Endothelial cell of umbilical vein (primary cell): ENCODE results near the gene GYS1. TPM values are rescaled to one million over a fixed set of nuclear protein-coding genes. Genes with fewer than 3 reads are reported as not detected.

Experiments
- BruUV-seq: library from RNA; stranded (reverse); fragments of 400-500 nt; replicated peaks from 2 replicates; lab custom pipeline; 2021; lab: Mats Ljungman, UMichigan
- CTCF ChIA-PET: fragments of 300-600, 350-600 bp; sonication (Branson Sonifier 250); formaldehyde crosslinking; loops from one replicate; lab custom pipeline; 2021; ENCODE audit warnings: antibody characterized with exemption, inconsistent platforms; lab: Charles Lee
- POLR2A ChIA-PET: fragments of 300-600, 350-600 bp; sonication (Branson Sonifier 250); formaldehyde crosslinking; loops from one replicate; lab custom pipeline; 2021; ENCODE audit warnings: antibody characterized with exemption, inconsistent platforms; lab: Charles Lee
- DNase-seq: peaks from one replicate; pipeline ENCODE4 v3.0.0-alpha.2; 2011; ENCODE audit warnings: low read depth, low spot score
- FAIRE-seq: peaks from 2 replicates; lab custom pipeline; 2011; peaks lifted over from hg19 to GRCh38; lab: Jason Lieb, UNC
- H2AFZ ChIP-seq: 2 replicates; pipeline ENCODE4 v1.6.0; 2012; ENCODE audit warnings: low read depth, low read length, control low read depth, inconsistent platforms
- H3K27ac ChIP-seq: 2 replicates; pipeline ENCODE4 v1.5.1; 2011; ENCODE audit warnings: low read depth, mild to moderate bottlenecking, control low read depth, low read length, moderate library complexity; ENCODE audit not compliant: insufficient read depth
- H3K27me3 ChIP-seq, 2 experiments: 2 replicates each; pipeline versions ENCODE4 v1.6.0 to v1.6.1; 2011; ENCODE audit warnings: low read length in 2 of 2, mixed read lengths in 1 of 2; ENCODE audit not compliant: control insufficient read depth in 2 of 2, insufficient read depth in 2 of 2
- H3K36me3 ChIP-seq, 2 experiments: 2 replicates in 1 of 2; 3 replicates in 1 of 2; pipeline ENCODE4 v1.5.1; 2011; ENCODE audit warnings: low read length in 2 of 2, mild to moderate bottlenecking in 1 of 2, moderate library complexity in 1 of 2; ENCODE audit not compliant: control insufficient read depth in 2 of 2, insufficient read depth in 2 of 2; ENCODE audit errors: extremely low read depth in 1 of 2
- H3K4me1 ChIP-seq: 3 replicates; pipeline ENCODE4 v1.5.1; 2011; ENCODE audit warnings: mild to moderate bottlenecking, low read length; ENCODE audit not compliant: control insufficient read depth, insufficient read depth; ENCODE audit errors: extremely low read depth
- H3K4me2 ChIP-seq: 2 replicates; pipeline ENCODE4 v1.6.1; 2011; ENCODE audit warnings: low read length, control low read depth, mixed read lengths; ENCODE audit not compliant: insufficient read depth
- H3K4me3 ChIP-seq, 3 experiments: fragments of 200-600 bp in 1 of 3; sonication (generic), shearing (Covaris generic) in 1 of 3; replicated peaks in 1 of 3; 2 replicates each; pipeline ENCODE4 v1.5.1; 2011 to 2016; ENCODE audit warnings: control low read depth in 3 of 3, low read length in 3 of 3, mild to moderate bottlenecking in 2 of 3, inconsistent platforms in 1 of 3, low read depth in 1 of 3, moderate library complexity in 1 of 3; ENCODE audit not compliant: insufficient read depth in 1 of 3
- H3K79me2 ChIP-seq: 2 replicates; pipeline ENCODE4 v1.6.0; 2012; ENCODE audit warnings: low read length, inconsistent platforms; ENCODE audit not compliant: control insufficient read depth, insufficient read depth
- H3K9ac ChIP-seq: replicated peaks from 2 replicates; pipeline ENCODE3; 2011; ENCODE audit warnings: low read length, control low read depth; ENCODE audit not compliant: insufficient read depth; ENCODE audit errors: extremely low read depth
- H3K9me1 ChIP-seq: replicated peaks from 3 replicates; pipeline ENCODE4 v1.6.0; 2011; ENCODE audit warnings: mild to moderate bottlenecking, low read length; ENCODE audit not compliant: control insufficient read depth, insufficient read depth; ENCODE audit errors: extremely low read depth
- H3K9me3 ChIP-seq: replicated peaks from 2 replicates; pipeline ENCODE4 v1.5.1; 2012; ENCODE audit warnings: low read length, inconsistent platforms; ENCODE audit not compliant: control insufficient read depth, insufficient read depth
- H4K20me1 ChIP-seq: replicated peaks from 2 replicates; pipeline ENCODE3; 2011; ENCODE audit warnings: mild to moderate bottlenecking, low read length; ENCODE audit not compliant: control insufficient read depth, insufficient read depth; ENCODE audit errors: extremely low read depth
- GATA2 ChIP-seq: IDR thresholded peaks from 2 replicates; pipeline ENCODE4 v1.7.0; 2011; ENCODE audit warnings: low read depth, mild to moderate bottlenecking, moderate library complexity, mixed read lengths, low read length; ENCODE audit not compliant: insufficient read length, insufficient read depth
- POLR2A ChIP-seq: IDR thresholded peaks from 2 replicates; pipeline ENCODE4 v1.6.1; 2012; ENCODE audit warnings: low read depth, mild to moderate bottlenecking, control low read depth, low read length
- POLR2AphosphoS5 ChIP-seq: IDR thresholded peaks from 2 replicates; pipeline ENCODE4 v1.6.1; 2012; ENCODE audit warnings: low read depth, mild to moderate bottlenecking, control low read depth, low read length, moderate library complexity; ENCODE audit not compliant: insufficient read depth
- dilution Hi-C: fragments of 300-500 bp; cut with MboI; formaldehyde crosslinking; loops from one replicate; pipeline ENCODE4 v1.15.0; 2019; ENCODE audit warnings: low sequenced_read_pairs; ENCODE audit not compliant: extremely low pct_ligation_motif_present
- intact Hi-C: fragments of 100-400 bp; cut with micrococcal nuclease; formaldehyde crosslinking; loops from one replicate; pipeline ENCODE4 v1.10.0; 2022
- polyA plus RNA-seq, 4 experiments: library from polyadenylated mRNA; depleted of rRNA in 3 of 4; stranded (reverse) in 3 of 4; unstranded in 1 of 4; fragments of >200 nt; gene quantifications; 2 replicates each; pipeline versions ENCODE4 v1.2.1 to v1.2.3, GENCODE V29; 2011 to 2012; ENCODE audit warnings: missing spikeins in 1 of 4
- total RNA-seq: library from RNA; stranded (reverse); gene quantifications from 2 replicates; pipeline ENCODE4 v1.2.3, GENCODE V29; 2021

Gene GYS1
- total and polyA plus RNA-seq, 2 donors (not counting 3 experiments of a cell fraction or from before 2014, with no cell fraction given): 39.0 to 58.9 TPM

GRCh38 chr19:48965040-48965805, 27.9 kb downstream of the GYS1 start, which contains the start of gene FTL:
Gene FTL (plus strand): TSS chr19:48965309. CDS start chr19:48965508, 199 bp downstream.
- dilution Hi-C loops: no loop called here
- H3K79me2 ChIP-seq: peaks cover 16% of the 10 kb centered on the region
- no peak for FAIRE-seq
- no peaks in the 10 kb centered on the region for H3K9me1 ChIP-seq
- H3K27ac ChIP-seq: peak within 1 kb of the TSS; percentile 97
- CTCF ChIA-PET: interaction anchor here (1.0 kb wide), 1 partner anchor 121 kb away, joined by 5 read pairs; no protein-coding TSS in a partner anchor
- peaks cover 3 to 7% of the 10 kb centered on the region in 2 experiments for H3K36me3 ChIP-seq
- POLR2A ChIA-PET: interaction anchor here (0.7 to 1.7 kb wide), 6 partner anchors 19 to 93 kb away, joined by 3 to 9 read pairs (median 3); partner anchors contain the start of genes NUCB1, PPP1R15A and RUVBL2
- H3K9me3 ChIP-seq: no peaks in the 10 kb centered on the region
- H3K4me2 ChIP-seq: peak within 1 kb of the TSS; percentile 62
- no peaks in the 10 kb centered on the region for H3K27me3 ChIP-seq
- DNase-seq: peak; percentile 96
- intact Hi-C loops: loop anchor here (1.0 to 2.0 kb wide), 4 partner anchors 11 to 129 kb away; partner anchors contain the start of genes BAX, HSD17B14, NUCB1 and PPP1R15A
- no TSS peak for BruUV-seq
- H3K9ac ChIP-seq: peak within 1 kb of the TSS; percentile 63
- peak within 1 kb of the TSS; percentile 37 for H2AFZ ChIP-seq
- TF ChIP-seq POLR2AphosphoS5: peak; percentile 100
- no peak for TF ChIP-seq GATA2
- TF ChIP-seq POLR2A: peak; percentile 100
- peaks cover 3% of the 10 kb centered on the region for H4K20me1 ChIP-seq
- H3K4me1 ChIP-seq: peaks cover 25% of the 10 kb centered on the region
- H3K4me3 ChIP-seq: peak within 1 kb of the TSS; percentile 35 to 79 (median 60)
